LoVo (cell line): Measurements from ENCODE around the gene VWF.

Source experiments
- DNase-seq: peaks from one replicate; pipeline ENCODE4 v3.0.0-alpha.2; 2016; ENCODE audit warnings: low spot score

Gene VWF

DNA sequence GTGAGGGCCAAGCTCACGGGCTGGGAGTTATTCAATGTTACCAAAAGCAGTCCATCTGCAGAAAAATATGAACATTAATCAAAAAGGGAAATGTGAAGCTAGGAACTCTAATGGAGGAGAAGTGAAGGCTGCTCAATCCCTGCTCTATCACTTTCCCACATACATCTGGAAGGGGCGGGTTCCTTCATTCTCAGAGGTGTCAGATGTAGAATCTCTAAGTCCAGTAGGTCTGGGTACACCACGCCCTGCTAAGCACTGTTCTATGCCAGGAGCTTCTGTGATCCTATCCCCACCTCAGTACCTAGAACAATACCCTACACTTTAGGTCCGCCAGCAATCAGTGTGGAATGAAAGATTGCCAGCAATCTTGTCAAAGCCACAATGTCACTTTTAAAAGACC is 142.4 kb downstream of the VWF start:
- no peak for DNase-seq

DNA sequence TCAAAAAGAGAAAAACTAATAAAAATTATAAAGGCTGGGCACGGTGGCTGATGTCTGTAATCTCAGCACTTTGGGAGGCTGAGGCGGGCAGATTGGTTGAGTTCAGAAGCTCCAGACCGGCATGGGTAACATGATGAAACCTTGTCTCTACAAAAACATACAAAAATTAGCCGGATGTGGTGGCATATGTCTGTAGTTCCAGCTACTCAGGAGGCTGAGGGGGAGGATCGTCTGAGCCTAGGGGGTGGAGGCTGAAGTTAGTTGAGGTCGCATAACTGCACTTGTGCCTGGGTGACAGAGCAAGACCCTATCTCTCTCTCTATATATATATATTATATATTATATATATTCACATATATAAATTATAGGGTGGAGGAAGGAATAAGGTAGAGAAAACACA is 146.9 kb downstream of the VWF start:
- no peak for DNase-seq

DNA sequence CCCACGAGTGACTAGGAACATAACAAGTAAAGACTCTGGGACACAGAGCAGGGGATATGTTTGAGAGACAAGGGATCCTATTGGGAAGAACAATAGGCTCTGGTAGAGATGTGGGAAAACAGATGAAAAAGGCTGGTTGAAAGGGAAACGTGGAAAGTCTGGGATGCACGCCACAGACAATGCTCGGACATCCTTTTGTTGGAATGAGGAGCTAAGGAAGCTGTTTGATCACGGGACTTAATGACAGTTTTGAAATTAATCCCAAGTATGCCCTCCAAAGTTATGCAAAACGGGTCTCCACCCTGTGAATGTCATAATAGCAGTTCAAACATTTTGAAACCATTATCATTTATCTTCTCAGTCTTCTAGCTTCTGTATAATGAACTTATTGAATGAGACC is 147.8 kb downstream of the VWF start:
- no peak for DNase-seq

DNA sequence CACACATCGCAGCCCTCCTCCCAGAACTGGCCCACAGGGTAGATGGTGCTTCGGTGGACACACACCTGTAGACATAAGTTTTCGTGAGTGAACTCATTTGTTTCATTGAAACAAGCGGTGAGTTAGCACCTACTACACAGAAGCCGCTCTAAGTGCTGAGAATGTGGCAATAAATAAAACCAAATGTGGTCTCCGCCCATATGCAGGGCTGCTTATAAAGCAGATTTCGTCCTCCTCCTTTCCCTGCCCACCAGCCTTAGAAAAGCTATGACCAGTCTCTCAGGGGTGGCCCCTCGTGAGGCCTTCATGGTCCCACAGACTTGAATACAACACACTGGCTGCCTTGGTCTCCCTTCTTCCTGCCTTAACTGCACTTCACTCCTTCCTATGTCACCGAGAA is 148.3 kb downstream of the VWF start:
- no peak for DNase-seq

DNA sequence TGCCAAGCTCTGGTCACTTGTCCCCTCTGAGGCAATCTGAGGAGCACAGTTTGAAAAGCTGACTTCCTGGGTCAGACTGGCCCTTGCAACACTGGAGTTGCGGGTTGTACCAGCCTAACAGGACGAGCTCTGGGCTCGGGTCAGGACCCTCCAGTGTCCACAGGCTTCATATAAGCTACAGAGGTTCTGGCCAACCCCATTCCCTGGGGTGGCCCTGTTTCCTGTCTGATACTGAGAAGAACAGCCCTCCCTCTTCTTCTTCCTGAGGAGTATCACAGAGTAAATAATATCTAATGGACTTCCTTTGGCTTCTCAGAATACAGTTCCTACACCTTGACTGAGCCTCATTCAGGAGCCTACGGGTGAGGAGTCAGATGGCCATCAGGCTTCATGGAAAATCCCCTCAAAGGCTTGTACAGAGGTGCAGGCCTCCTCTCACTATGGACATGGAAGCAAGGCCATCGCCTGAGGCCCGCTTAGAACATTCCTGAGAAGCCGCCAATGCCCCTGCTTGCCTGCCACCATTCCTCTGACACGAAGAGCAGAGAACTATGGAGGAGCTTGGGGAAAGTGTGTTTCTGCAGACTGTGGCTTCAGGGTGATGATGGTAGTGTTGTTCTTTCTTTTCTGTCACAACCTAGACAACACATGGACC is 150.9 kb downstream of the VWF start:
- no peak for DNase-seq

DNA sequence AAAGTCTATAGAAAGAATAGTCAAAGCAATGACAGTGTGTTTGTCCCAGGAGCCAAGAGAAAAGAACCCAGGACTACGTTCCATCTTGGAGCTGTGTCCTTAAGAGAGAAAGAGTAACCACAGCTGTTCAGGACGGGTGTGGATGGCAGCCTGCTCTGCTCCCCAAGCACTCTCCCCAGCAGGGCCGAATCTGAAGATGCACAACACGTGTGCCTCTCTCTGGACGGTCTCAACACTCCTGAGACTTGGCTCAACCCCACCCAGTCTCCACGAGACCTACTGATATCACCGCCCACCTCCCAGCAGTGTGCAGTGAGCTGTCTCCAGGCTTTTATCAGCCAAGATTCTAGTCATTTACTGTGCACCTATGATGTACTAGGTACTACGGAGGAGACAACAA is 152.1 kb downstream of the VWF start:
- no peak for DNase-seq

- DNase-seq, result no peak
Measured at GRCh38 chr12:5971194-5971850, 153.1 kb downstream of the VWF start.

DNA sequence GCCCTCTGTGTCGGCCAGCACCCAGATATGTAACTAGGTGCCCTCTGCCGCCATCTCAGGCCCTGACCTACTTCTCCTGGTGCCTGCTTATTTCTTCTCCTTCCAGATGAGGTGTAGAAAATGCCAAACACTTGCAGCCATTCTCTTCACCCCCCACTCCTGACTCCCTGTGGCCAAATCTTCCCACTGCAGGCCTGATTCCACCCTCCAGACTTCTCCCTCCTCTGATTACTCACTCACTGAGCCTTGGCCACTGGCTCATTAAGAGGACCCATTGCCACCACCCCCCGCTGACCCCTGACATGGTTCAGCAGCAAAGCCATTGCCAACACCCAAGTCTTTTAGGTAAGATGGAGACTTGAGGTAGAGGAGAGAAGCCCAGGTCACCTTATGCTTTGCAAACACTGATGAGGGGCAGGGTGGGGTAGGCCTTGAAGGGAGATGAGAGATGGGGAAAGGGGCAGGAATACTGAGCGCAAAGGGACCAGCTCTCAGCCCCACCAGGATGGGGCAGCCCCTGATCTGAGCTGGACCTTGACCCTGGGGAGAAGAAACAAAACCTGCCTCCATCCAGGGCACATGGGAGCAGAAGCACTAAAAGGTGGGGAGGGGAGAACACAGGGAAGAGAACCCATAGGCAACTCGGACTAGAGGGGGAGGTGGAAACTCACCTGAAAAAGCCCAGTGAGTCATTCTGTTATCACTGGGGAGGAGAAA is 154.3 kb downstream of the VWF start:
- DNase-seq, result no peak

DNA sequence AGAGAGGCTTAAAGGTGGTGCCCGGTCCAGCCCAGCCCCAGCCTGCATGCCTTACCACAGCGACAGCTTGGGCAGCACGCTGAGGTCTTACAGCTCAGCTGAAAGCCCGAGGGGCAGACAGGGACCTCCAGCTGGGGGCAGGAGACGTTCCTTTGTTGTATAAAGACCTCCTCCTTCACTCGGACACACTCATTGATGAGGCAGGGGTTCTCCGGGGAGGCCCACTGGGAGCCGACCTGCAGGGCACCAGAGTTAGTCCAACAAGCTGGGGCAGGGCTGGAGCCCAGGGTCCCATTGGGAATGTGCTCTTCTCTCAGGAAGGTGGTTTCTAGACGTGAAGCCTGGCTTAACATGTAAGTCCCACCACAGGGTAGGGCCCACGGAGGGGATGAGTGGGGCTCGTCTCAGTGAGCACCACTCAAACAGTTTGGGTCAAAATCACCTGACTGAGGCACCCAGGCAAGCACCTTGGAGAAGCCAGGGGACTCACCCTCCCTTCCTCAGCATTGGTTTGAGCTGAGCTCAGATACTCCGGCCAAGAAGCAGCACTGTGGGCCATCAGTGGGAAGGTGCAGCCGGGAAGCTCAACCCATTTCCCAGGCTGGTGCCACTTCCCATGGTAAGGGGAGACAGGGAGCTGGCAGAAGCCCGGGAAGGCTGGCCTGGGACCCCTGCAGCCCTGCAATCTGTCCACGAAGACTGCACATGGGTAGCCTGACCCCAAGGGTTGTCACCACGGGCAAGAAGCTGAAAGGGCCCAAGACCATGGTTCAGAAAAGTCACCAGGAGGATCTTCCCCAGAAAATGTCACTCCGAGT is 155.1 kb downstream of the VWF start:
- DNase-seq, result no peak

- no peak for DNase-seq
Measured at GRCh38 chr12:5967645-5968415, 156.6 kb downstream of the VWF start.

GRCh38 chr12:5966486-5967095 is 157.9 kb downstream of the VWF start:
- no peak for DNase-seq

GRCh38 chr12:5965950-5966383 is 158.5 kb downstream of the VWF start:
- DNase-seq, result peak; percentile 65

DNA sequence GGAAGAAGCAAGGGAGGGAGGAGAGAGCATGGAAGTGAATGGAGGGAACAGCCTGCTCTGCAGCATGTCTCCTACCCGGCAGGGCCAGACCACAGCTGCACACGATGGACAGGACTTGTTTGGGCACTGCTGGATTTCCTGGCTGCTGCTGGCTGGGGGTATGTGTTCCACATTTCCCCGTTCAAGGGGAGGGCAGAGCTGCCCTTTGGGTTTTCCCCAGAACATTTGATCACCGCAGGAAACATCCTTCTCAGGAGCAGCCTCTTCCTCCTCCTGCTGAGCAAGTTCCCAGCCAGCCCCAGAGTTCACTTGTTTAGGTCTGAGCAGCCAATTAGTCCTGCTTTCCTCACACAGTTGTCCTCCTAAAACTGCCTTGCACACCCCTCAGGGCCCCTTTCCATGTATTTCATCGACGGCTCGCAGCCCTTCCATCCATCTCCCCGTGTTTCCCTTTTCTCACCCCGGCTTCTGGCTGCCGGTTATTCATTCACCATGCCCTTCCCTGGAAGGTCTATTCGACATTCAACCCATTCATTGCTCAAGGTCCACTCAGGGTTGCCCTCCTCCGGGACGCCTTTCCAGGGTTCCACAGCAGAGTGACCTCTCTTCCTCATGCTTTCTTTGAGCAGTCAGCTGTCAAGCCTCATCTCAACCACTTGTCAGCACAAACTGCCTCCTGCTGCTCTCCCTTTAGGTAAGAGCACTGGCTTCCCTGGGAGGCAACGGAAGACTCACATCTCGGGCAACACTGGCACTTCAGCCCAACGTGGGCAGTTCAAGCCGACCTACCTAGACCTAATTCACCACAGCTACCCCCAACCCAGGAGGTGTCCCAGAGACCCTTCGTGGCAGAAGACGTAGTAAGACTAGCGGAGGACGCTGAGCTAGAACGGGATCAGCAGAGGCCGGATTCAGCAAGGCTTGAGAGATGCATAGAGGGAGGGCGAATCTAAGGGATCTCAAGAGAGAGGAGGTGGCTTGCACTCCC is 159.3 kb downstream of the VWF start:
- DNase-seq, result no peak

DNA sequence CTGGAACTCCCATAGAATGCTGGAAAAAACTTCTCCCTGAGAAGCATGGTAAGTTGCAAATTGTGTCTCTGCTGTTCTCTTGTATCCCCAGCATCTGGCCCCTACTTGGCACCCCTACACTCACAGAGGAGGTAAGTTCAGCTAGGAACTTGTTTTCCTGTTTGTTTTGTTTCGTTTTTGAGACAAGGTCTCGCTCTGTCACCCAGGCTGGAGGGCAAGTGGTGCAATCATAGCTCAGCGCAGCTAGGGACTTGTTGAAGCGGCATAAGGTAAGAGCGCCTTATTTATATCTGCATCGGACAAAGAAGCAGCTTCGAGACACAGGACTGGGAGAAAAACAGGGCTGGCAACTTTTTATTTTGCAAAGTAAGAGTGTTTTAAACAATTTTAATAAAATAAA is 161.0 kb downstream of the VWF start:
- no peak for DNase-seq

- no peak for DNase-seq
Measured at GRCh38 chr12:5960783-5961182, 163.7 kb downstream of the VWF start.

DNA sequence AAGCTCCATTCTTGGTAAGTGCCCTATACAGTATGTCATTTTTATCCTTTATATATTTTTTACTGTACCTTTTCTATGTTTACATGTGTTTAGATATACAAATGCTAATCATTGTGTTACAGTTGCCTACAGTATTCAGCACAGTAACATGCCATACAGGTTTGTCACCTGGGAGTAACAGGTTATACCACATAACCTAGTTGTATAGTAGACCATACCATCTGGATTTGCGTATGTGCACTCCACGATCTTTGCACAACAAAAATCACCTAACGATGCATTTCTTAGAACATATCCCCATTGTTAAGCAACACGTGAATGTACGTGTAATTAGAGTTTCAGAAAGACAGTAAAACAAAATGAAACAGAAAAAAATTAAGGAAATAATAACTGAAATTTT is 167.5 kb downstream of the VWF start:
- no peak for DNase-seq

DNA sequence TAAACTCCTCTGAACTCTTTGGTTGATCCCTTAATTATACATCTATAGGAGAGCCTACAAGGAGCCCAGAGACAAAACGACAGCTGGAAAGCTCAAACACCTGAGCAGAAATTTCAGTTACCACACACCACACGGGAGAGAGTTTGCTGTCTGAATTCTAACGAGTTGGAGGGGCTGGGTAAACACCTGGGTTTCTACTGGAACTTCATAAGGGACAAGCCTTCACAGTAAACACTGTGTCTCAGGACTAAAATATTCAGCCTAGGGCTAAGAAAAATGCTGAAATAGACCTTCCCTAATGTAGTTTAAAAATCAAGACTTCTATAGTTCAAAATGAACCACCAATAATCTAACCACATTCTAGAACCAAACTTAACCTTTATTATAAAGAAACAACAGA is 169.8 kb downstream of the VWF start:
- no peak for DNase-seq

- DNase-seq, result no peak
Measured at GRCh38 chr12:5953835-5954586, 170.5 kb downstream of the VWF start.

GRCh38 chr12:5952031-5952430 is 172.4 kb downstream of the VWF start:
- no peak for DNase-seq
